Stimulated activated CD4-positive, alpha-beta T cell treated with anti-CD3 and anti-CD28 coated beads, Interleukin-1b, Interleukin-23, amount 100 ng/mL, for 48 hours (primary cell): ENCODE data around the gene TMEM87B.

Source experiments
- DNase-seq: peaks from one replicate; pipeline ENCODE4 v3.0.0-alpha.2; 2020

Gene TMEM87B, protein sequence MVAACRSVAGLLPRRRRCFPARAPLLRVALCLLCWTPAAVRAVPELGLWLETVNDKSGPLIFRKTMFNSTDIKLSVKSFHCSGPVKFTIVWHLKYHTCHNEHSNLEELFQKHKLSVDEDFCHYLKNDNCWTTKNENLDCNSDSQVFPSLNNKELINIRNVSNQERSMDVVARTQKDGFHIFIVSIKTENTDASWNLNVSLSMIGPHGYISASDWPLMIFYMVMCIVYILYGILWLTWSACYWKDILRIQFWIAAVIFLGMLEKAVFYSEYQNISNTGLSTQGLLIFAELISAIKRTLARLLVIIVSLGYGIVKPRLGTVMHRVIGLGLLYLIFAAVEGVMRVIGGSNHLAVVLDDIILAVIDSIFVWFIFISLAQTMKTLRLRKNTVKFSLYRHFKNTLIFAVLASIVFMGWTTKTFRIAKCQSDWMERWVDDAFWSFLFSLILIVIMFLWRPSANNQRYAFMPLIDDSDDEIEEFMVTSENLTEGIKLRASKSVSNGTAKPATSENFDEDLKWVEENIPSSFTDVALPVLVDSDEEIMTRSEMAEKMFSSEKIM

GRCh38 chr2:112054847-112055729, at the start of gene TMEM87B:
TSS of gene TMEM87B (plus strand) at chr2:112055269. CDS start at chr2:112055592, 323 bp downstream.
- peak; percentile 99 for DNase-seq

DNA sequence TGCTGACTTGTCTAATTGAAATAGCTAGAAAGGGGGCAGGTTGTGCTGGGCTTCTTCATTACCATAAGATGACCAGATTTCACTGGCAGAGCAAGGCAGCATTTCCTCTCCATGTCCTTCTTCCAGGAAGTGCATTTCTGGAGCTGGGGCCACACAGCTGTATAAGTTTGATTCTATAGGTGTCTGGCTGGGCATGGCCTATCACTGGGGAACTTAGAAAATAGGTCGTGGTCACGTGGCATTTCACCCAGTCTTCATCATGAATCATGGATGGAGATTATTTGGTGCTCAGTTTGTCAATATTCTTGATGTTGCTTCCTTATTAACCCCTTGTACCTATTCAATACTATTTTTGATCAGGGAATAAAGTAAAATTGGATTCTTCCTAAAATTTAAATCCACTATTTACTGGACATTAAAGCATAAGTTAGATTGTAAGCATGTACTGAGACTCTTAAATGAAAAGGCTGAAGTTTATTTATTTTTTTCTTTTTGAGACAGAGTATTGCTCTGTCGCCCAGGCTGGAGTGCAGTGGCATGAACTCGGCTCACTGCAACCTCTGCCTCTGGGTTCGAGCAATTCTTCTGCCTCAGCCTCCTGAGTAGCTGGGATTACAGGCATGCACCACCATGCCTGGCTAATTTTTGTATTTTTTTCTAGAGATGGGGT, 49.5 kb upstream of the TMEM87B start:
- no peak for DNase-seq

GRCh38 chr2:112006076-112006410, 49.0 kb upstream of the TMEM87B start:
- DNase-seq: no peak

- DNase-seq: no peak
Observed at GRCh38 chr2:112007493-112007892, 47.6 kb upstream of the TMEM87B start.

DNA sequence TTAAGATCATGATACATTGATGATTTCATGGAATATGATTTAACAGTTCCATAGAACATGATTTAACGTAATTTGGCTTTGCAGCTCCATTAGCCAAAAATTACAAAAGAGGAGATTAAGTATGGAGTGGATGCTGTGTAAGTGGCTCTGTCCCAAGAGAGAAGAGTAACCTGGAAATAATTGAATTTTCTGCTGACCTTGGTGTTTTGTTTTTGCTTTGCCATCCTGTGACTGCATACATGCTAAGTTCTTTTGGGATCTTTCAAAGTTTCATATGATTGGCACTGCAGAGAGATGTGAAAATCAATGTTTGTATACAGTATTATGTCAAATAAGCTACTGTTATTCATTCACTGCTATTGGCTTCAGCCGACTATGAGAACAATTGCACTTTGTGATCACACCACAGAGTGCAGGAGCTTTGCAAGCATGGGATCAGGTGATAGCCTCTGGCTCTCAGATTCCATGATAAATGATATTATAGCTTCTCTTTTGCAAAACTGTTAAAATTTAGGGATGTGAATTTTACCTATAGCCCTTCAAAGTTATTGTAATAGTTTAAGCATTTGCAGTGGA, 46.1 kb upstream of the TMEM87B start:
- no peak for DNase-seq

- no peak for DNase-seq
Observed at GRCh38 chr2:112010751-112011150, 44.3 kb upstream of the TMEM87B start.

- DNase-seq: no peak
Observed at GRCh38 chr2:112012556-112012955, 42.5 kb upstream of the TMEM87B start.

- DNase-seq: no peak
Observed at GRCh38 chr2:112018846-112019245, 36.2 kb upstream of the TMEM87B start.

- no peak for DNase-seq
Observed at GRCh38 chr2:112019569-112019982, 35.5 kb upstream of the TMEM87B start.

GRCh38 chr2:112020561-112020960, 34.5 kb upstream of the TMEM87B start:
- no peak for DNase-seq

DNA sequence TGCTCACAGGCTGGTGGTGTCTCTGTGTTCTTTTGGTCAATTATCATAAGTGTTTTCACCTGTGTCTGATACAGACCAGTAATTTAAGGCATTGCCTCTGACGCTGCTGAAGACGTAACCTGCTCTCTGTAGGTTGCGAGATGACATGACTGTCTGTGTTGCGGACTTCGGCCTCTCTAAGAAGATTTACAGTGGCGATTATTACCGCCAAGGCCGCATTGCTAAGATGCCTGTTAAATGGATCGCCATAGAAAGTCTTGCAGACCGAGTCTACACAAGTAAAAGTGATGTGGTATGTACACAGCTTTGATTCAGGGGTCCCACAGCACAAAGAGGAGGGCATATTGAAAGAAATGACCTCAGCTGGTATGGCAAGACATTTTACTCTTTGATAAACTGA, 33.8 kb upstream of the TMEM87B start:
- DNase-seq: no peak

- no peak for DNase-seq
Observed at GRCh38 chr2:112021781-112022231, 33.3 kb upstream of the TMEM87B start.

DNA sequence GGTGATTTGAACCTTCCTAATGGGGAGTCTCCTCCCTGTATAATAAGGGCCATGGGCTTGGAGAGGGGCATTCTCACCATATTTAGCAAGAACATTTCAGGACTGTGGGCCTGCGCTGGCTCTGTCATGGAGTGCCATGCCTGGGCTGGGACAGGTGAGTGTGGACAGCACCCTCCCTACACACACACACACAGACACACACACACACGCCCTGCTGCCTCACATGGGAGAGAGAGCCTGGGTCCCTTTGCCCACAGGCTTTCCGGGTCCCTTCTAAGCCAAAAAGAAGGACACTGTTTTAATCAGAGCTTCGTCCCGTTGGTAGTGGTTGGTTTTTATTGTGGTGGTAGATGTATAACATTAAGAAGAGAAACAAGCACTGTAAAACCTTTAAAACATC, 31.4 kb upstream of the TMEM87B start:
- no peak for DNase-seq

GRCh38 chr2:112024231-112024630, 30.8 kb upstream of the TMEM87B start:
- no peak for DNase-seq

DNA sequence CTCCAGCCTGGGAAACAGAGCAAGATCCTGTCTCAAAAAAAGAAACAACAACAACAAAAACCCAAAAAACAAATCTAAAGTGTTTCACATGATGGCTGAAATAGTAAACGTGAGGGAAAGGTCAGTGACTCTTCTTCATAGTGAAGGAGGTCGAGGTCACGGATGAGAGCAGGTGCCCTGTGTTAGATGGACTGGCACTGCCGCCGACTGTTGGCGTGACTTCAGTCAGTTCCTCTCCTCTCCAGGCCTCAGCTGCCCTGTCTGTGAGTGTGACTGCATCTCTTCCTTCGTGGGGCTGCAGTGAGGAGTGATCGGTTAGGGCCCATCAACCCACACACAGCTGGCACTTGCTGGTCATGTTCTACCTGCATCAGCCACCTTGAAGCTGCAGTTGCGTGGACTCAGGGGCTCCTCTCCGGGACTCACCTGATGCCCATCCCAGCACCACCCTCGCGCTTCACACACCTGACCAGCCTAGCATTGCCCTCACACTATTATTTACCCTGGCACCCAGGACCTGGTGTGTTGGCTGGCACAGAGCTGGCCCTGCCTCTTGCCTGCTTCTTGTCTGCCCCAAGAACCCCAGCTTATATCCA, 30.1 kb upstream of the TMEM87B start:
- DNase-seq: no peak

GRCh38 chr2:112026509-112026908, 28.6 kb upstream of the TMEM87B start:
- no peak for DNase-seq

DNA sequence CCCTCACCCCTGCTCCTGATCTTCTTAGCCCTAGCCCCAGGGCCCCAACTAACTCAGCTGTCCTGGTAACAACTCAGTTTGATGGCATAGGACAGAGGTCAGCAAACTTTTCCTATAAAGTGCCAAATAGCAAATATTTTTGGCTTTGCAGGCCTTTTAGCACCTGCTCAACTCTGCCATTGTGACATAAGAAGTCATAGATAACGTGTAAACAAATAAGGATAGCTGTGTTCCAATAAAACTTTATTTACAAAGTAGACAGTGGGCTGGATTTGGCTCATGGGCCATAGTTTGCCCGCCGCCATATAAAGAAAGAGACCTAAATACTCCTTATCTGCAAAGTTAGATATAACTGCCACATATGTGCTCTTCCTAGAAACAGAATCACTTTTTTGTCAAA, 27.3 kb upstream of the TMEM87B start:
- DNase-seq: no peak

DNA sequence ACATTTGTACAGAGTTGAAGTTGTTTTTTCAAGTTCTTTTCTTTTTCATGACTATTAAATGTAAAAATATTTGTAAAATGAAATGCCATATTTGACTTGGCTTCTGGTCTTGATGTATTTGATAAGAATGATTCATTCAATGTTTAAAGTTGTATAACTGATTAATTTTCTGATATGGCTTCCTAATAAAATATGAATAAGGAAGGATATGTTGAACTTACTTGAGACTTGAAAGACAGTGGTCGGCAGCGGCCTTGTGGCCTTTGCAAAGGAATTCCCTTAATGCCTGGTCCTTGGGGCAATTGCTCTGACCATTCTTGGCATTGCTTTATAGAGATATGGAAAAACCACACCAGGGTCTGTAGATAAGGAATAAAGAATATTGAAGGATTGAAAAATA, 25.9 kb upstream of the TMEM87B start:
- DNase-seq: no peak

- no peak for DNase-seq
Observed at GRCh38 chr2:112031473-112032223, 23.4 kb upstream of the TMEM87B start.

DNA sequence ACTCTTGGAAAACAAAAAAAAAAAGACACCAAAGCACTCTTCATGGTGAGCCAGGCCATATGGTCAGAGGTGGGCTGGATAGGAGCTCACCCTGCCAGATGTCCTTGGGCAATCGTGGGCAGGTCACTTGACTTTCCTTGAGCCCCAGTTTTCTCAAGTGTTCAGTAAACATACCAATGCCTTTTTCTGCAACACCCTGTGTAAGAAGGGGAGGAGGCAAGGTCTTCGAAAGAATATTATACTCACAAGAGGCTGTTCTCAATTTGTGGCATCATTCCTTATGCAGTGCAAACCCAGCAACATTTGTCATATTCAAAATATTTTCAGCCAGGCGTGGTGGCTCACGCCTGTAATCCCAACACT, 22.9 kb upstream of the TMEM87B start:
- no peak for DNase-seq

GRCh38 chr2:112032689-112033465, 22.2 kb upstream of the TMEM87B start:
- no peak for DNase-seq
